AG08395 (cell line): ENCODE results near the gene SOX18.
A peak's percentile ranks its signal among the peaks of the same experiment; 100 is the strongest.

ENCODE experiments used
- DNase-seq: peaks from one replicate; pipeline ENCODE4 v3.0.0; 2012; ENCODE audit warnings: mixed read lengths, low spot score

SOX18 gene

DNA sequence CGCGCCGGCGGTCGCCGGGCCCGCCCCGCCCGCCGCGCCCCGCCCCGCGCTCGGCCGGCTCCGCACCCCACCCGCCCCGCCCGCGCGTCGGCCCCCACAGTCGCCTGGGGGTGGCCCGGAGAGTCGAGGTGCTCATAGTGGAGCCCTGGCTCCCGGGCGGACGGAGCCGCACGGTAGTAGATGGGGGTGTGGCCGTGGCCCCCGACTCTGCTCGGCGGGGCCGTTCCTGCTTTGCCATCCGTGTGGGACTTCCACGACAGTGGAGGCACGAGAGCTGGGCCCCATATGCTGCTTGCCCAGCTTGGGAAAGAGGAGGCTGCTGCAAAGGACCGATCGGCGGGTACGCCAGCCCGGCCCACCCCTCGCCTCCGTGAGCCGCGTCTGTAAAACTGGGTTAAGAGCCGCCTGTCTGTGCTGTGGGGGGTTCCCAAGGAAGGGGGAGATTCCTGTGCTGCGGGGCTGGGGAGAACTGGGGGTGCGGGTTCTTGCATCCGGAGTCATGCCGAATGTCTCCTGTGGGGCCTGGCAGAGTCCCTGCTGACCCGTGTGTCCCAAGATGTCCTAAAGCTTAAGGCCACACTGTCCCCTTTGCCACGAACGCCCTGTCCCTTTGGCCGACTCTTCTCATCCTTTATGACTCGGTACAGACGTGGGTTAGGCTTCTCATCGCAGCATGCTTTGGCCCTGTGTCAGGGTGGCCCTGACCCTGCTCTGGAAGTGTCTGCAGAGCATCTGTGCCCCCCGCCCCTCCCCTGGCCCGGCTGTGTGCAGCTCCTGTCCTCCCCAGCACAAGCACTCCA lies 30.8 kb upstream of the SOX18 start, which contains the start of gene OPRL1:
TSS of gene OPRL1 (plus strand) at position 70 of the 800 bp plus-strand sequence. CDS start 12,639 bp downstream, outside the sequence.
- no peak for DNase-seq

DNA sequence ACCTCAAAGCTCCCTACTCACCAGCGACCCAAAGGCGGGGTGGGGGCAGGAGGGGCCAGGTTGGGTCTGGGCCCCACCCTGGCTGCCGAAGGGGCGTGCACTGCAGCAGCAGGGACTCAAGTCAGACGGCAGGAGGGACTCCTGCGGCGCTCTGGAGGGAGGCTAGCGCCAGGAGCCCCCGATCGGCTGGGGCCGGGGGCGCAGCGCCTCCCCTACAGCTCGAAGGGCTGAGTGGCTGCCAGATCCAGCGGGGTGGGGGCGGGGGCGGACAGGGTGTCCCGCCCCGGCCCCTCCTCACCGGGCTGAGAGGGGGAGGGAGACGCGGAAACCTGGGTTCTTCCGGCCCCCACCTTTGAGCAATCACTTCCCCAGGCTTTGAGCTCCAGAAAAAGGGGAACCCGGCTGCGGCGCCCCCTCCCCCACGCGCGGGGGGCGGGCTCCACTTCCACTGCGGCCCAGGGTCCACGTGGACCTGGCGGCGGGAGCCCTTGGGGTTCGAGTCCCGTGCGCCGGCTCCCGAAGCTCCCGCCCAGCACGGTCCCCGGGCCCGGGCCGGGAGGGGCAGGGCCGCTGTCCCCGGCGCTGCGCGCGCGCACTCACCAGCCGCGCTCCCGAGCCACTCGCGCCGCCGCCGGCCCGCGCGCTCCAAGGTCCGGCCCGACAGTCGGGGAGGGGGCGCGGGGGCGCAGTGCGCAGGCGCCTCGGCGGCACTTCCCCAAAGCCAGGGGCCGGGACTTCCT lies 30.0 kb upstream of the SOX18 start, which contains the start of gene RGS19:
TSS of gene RGS19 (minus strand) at position 246 of the 740 bp plus-strand sequence. CDS start 2,632 bp downstream, outside the sequence.
- DNase-seq: peak; percentile 83

DNA sequence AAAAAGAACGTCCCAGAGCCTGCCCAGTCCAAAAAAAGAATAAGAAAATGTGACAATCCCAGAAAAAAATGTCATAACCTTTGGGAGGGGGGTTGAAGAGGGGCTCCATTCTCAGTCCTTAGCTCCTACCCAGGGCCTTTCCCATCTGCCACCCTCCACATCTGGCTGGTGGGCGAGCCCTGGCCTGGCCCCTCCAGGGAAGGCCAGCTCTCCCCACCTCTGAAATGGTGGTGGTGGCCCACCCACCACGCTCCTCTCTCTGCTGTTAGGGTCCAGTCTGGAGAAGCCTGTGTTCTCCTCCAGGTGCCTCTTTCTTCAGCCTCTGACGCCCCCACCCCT lies 29.5 kb upstream of the SOX18 start:
- no peak for DNase-seq

DNA sequence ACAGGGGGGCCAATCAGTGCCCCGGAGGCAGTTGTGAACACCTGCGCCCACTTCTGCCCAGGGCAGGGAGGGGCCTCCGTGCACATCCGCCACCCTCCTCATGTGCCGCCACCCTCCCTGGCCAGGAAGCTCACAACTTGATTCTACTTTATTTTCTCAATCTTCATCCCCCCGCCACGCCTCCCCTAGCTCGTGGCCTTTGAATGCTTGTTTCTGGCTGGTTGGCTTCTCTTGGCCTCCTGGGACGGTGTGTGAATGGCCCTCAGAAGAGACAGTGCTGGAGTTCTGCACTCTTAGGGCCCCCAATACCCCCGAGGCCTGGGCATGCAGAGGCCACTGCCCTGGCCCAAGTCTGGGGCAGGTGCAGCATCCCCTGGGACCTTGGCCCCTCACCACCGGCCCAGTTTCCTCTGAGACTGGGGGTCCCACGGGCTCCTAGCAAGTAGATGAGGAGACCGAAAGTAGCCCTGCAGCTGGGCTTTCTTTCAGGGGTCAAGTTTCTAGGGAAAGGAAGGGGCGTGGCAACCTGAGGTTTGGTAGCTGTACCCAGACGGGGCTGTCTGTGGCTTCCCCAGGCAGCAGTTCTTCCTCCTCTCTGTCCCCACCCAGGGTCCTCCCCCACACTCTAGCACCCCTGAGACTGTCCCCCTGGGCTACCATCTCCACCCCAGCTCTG lies 28.6 kb upstream of the SOX18 start:
- no peak for DNase-seq

DNA sequence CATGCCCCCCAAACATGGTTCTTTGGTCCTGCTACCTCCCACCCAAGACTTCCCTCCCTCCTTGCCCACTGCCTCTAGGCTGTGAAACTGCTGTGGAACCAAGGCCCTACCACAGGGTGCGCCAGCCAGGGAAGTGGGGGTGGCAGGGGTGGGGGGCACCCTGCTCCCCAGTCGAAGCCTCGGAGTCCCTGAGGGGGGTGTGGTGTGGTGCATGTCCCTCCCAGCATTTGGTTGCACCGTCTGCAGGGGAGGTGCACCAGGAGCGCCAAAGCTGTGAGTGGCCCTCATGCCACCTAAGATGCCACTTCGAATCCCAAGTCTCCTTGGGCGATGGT lies 28.1 kb upstream of the SOX18 start:
- no peak for DNase-seq

DNA sequence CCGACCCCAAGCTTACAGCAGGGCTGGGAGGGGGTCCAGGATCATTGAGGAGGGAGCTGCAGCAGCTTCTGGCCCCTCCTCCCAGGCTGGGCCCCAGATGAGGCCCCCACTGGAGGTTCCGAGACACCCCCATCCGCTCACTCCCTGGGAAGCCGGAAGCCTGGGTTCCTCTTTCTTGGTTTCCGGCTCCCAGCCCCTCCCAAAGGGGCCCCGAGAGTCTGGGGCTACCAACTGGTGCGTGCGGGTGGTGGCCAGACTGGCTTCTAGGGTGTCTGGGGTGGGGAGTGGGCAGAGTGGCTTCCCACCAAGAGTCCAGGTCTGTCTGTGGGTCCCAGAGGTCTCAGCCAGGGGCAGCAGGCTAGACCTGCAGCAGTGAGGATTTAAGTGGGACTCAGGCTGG lies 27.7 kb upstream of the SOX18 start:
- no peak for DNase-seq

- no peak for DNase-seq
Measured at GRCh38 chr20:64076061-64076997, 26.9 kb upstream of the SOX18 start.

DNA sequence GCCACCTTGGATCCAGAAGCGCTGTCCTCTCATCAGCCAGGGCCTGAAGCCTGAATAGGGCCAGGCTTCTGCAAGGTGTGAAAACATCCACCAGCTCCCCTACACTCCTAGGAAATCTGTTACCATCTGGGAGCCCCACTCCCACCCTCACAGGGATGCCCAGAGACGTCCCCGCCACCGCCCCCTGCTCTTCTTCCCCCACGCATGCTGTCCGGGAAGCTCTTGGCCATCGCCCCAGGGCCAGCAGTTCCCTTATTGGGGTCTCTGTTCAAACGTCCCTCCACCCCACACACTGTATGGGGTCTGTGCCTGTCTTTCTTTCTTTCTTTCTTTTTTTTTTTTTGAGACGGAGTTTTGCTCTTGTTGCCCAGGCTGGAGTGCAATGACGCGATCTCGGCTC lies 26.1 kb upstream of the SOX18 start:
- no peak for DNase-seq

GRCh38 chr20:64074963-64075362 lies 25.5 kb upstream of the SOX18 start:
- DNase-seq: no peak

DNA sequence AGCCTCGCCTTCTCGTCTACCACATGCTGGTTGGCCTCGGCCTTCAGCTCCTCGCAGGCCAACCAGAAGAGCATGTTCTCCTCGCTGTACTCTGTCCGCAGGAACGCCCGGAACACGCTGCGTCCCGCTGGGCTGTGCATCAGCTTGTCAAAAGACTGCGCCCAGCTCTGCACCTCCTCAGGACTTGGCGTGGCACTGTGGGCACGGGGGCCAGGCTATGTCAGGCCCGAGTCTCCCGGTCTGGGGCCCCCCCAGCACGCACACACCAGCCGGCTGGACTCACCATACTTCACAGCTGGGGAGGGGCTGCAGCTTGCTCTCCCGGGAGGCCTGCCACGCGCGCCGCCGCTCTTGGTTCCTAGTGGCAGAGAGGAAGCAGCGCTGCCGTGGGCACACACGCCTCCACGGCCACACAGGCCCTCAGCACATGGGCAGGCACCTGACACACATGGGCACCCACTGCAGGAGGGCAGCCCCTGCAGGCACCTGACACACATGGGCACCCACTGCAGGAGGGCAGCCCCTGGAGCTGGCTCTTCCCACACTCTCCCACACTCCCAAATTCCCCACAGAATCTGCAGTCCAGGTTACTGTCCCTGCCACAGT lies 24.8 kb upstream of the SOX18 start:
- DNase-seq: no peak

- DNase-seq: no peak
Measured at GRCh38 chr20:64073476-64074183, 24.2 kb upstream of the SOX18 start.

DNA sequence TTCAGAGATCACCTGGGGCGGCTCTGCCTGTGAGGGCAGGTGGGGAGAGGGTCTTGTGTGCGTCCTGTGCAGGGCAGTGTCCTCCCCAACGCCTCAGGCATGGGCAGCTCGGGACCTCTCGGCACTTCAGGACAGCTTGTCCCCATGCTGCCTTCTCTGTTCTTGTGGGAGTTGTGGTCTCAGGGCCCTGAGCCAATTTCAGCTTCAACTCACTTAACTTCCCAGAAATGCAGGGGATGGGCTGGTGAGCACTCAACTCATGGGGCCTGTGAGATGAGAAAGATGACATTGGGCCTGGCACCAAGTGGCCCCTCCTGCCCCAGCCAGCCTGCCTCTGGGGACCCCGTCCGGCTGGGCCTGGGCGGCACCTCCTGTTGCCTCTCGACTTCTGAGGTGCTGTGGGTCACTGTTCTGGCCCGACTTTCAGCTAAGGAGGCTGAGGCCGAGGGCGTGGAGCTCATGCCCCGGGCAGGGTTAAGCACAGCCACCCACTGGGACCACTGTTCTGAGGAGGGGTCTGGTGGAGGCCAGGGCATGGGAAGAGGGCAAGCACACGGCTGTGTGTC lies 23.1 kb upstream of the SOX18 start:
- no peak for DNase-seq

DNA sequence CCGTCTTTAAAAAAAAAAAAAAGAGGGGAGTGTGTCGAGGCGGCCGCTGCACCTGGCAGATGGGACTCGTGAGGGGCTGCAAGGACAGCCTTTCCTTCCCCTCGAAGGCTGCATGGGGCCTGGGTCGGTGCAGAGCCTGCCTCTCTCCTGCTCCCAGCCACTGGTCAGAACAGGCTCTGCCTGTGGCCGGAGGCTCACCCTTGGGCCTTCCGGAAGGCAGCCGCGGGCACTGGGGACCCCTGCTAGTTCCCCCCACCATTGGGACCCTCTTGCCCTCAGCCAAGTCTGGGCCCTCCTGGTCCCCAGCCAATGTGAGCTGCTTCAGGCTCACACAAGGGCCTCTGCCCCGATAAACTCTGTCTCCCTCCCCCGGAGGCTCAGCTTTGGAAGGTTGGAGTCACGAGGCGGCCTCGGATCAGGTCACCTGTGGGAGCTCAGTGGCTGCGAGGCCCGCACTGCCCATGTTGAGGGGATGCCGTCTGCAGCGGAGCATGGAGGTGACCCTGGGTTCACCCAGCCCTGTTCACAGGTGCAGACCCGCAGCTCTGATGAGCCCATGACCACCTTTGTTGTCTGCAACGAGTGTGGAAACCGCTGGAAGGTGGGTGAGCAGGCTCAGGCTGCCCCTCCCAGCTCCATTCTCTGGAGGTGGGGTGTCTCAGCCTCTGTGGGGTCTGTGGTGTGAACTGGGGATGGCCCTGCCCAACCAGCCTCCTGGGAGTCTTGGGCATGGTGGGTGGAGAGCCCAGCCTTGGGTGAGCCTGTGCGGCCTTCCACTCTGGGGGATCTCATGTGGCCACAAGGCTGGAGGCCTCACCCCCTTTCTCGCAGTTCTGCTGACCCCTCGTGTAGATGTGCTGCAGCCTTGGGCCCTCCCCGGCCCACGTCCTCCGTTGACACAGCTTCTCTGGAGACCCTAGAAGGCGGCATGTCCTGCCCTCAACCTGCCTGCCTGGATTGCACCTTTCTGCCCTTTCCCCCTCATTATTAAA lies 22.2 kb upstream of the SOX18 start:
- no peak for DNase-seq

DNA sequence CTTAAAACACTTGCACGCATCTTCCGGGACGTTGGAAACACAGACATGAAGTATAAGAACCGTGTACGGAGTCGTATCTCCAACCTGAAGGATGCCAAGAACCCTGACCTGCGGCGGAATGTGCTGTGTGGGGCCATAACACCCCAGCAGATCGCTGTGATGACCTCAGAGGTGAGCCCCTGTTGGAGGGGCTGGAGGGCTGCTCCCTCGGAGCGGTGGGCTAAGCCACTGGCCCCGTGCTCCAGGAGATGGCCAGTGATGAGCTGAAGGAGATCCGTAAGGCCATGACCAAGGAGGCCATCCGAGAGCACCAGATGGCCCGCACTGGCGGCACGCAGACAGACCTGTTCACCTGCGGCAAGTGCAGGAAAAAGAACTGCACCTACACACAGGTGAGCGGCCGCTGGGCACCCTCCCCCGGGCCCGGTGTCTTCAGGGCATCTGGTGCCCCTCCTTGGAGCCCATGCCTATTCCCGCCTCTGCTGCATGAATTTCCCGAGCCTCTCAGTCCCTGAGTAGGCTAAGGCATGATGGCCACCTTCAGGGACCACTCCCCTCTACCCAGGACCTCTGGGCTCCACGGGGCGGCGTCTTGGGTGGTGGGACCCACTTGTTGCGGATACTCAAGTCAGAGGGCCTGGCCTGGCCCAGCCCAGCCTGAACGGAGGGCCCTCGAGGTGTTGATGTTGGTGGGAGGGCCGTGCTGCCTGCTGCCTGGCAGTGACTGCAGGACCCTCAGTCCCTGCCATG lies 21.0 kb upstream of the SOX18 start:
- no peak for DNase-seq

- DNase-seq: peak; percentile 48
Measured at GRCh38 chr20:64069614-64070243, 20.3 kb upstream of the SOX18 start.

GRCh38 chr20:64069209-64069613 lies 19.8 kb upstream of the SOX18 start:
- no peak for DNase-seq

- DNase-seq: no peak
Measured at GRCh38 chr20:64068386-64069208, 19.2 kb upstream of the SOX18 start.
